Upper lobe of left lung (tissue), 4 donors: ENCODE measurements around the gene AIFM3.

Experiments used
- CTCF ChIP-seq, 6 experiments: fragments of 450-650 bp in 4 of 6; fragments of 200-600 bp in 2 of 6; sonication (generic) in 2 of 6; IDR thresholded peaks; one replicate each; pipeline ENCODE4 v1.5.1; 2016 to 2019; ENCODE audit warnings: antibody characterized with exemption in 6 of 6
- POLR2A ChIP-seq, 4 donors: fragments of 450-650 bp; IDR thresholded peaks; one replicate each; pipeline ENCODE4 v1.5.1; 2016 to 2017; ENCODE audit warnings: antibody characterized with exemption in 4 of 4, mild to moderate bottlenecking in 2 of 4
- POLR2AphosphoS5 ChIP-seq, 2 donors: sonication (generic); formaldehyde crosslinking; IDR thresholded peaks; one replicate each; pipeline ENCODE4 v1.5.1; 2017; ENCODE audit warnings: antibody characterized with exemption in 2 of 2

GRCh38 chr22:20994902-20995241 is 27.8 kb downstream of the AIFM3 start:
- TF ChIP-seq CTCF (IDR thresholded peaks at IDR 0.05) (no peak), POLR2A (IDR thresholded peaks at IDR 0.05) (no peak), POLR2AphosphoS5 (IDR thresholded peaks at IDR 0.05) (no peak)
